Activated T-helper 17 cell treated with anti-CD3 and anti-CD28 coated beads, Interleukin-2, amount 50 U/mL, for 72 hours (primary cell): Measurements from ENCODE around the gene DLG2. TPM values are rescaled to one million over a fixed set of nuclear protein-coding genes. Genes with fewer than 3 reads are reported as not detected.

Experiments
- ATAC-seq: fragments of 150-1000 bp; cut with Tn5 transposase; replicated peaks from 2 replicates; pipeline ENCODE4 v1.10.0; 2021; ENCODE audit warnings: mild to moderate bottlenecking, moderate library complexity
- H3K27ac Mint-ChIP-seq: one replicate; pipeline ENCODE4 v1.8.0; 2022; ENCODE audit warnings: mixed read lengths
- H3K27me3 Mint-ChIP-seq: one replicate; pipeline ENCODE4 v1.8.0; 2022; ENCODE audit warnings: mixed read lengths
- H3K36me3 Mint-ChIP-seq: one replicate; pipeline ENCODE4 v1.8.0; 2022; ENCODE audit warnings: low read depth, mild to moderate bottlenecking, mixed read lengths
- H3K4me1 Mint-ChIP-seq: one replicate; pipeline ENCODE4 v1.8.0; 2022; ENCODE audit warnings: mixed read lengths
- H3K4me3 Mint-ChIP-seq: one replicate; pipeline ENCODE4 v1.8.0; 2022; ENCODE audit warnings: mild to moderate bottlenecking, mixed read lengths
- H3K9me3 Mint-ChIP-seq: one replicate; pipeline ENCODE4 v1.8.0; 2022; ENCODE audit warnings: mixed read lengths
- total RNA-seq, 2 donors: library from RNA; stranded (reverse); gene quantifications; one replicate each; pipeline ENCODE4 v1.2.3, GENCODE V29; 2022

DLG2 gene
- total RNA-seq, 2 donors from 2014 or later, result 1.5 to 1.9 TPM

GRCh38 chr11:83671289-83671688, 1955.9 kb downstream of the DLG2 start:
- Mint-ChIP-seq H3K9me3 (no peaks in the 10 kb centered on the region), H3K36me3 (no peaks in the 10 kb centered on the region), H3K27me3 (no peaks in the 10 kb centered on the region), H3K27ac (no peak overlapping the region), H3K4me1 (no peaks in the 10 kb centered on the region), H3K4me3 (no peak overlapping the region)
- ATAC-seq, result no peak

- Mint-ChIP-seq H3K9me3 (no peaks in the 10 kb centered on the region), H3K27ac (no peak overlapping the region)
- no peak for ATAC-seq
Observed at GRCh38 chr11:83666149-83666548, 1961.0 kb downstream of the DLG2 start.

GRCh38 chr11:83663988-83664387, 1963.2 kb downstream of the DLG2 start:
- no peak for ATAC-seq
- Mint-ChIP-seq H3K4me1 (no peaks in the 10 kb centered on the region), H3K9me3 (no peaks in the 10 kb centered on the region), H3K4me3 (no peak overlapping the region), H3K36me3 (no peaks in the 10 kb centered on the region), H3K27ac (no peak overlapping the region), H3K27me3 (peaks cover 8% of the 10 kb centered on the region)

More at GRCh38 chr11:83666149-83666548, 1961.0 kb downstream of the DLG2 start:
- no peaks in the 10 kb centered on the region for H3K4me1 Mint-ChIP-seq
- peaks cover 8% of the 10 kb centered on the region for H3K27me3 Mint-ChIP-seq
- H3K36me3 Mint-ChIP-seq, result no peaks in the 10 kb centered on the region
- no peak overlapping the region for H3K4me3 Mint-ChIP-seq

GRCh38 chr11:83663446-83663845, 1963.7 kb downstream of the DLG2 start:
- H3K27me3 Mint-ChIP-seq, result peaks cover 8% of the 10 kb centered on the region
- H3K4me3 Mint-ChIP-seq, result no peak overlapping the region
- H3K9me3 Mint-ChIP-seq, result no peaks in the 10 kb centered on the region
- ATAC-seq, result no peak
- no peak overlapping the region for H3K27ac Mint-ChIP-seq
- H3K36me3 Mint-ChIP-seq, result no peaks in the 10 kb centered on the region
- no peaks in the 10 kb centered on the region for H3K4me1 Mint-ChIP-seq

- Mint-ChIP-seq H3K27me3 (peaks cover 8% of the 10 kb centered on the region), H3K36me3 (no peaks in the 10 kb centered on the region), H3K9me3 (no peaks in the 10 kb centered on the region), H3K27ac (no peak overlapping the region), H3K4me3 (no peak overlapping the region), H3K4me1 (no peaks in the 10 kb centered on the region)
- no peak for ATAC-seq
Observed at GRCh38 chr11:83662494-83662893, 1964.7 kb downstream of the DLG2 start.

GRCh38 chr11:83661491-83662350, 1965.4 kb downstream of the DLG2 start:
- no peaks in the 10 kb centered on the region for H3K36me3 Mint-ChIP-seq
- no peaks in the 10 kb centered on the region for H3K4me1 Mint-ChIP-seq
- peaks cover 8% of the 10 kb centered on the region for H3K27me3 Mint-ChIP-seq
- H3K27ac Mint-ChIP-seq, result no peak overlapping the region
- ATAC-seq, result no peak
- H3K9me3 Mint-ChIP-seq, result no peaks in the 10 kb centered on the region
- H3K4me3 Mint-ChIP-seq, result no peak overlapping the region

GRCh38 chr11:83659466-83659865, 1967.7 kb downstream of the DLG2 start:
- Mint-ChIP-seq H3K4me3 (no peak overlapping the region), H3K36me3 (no peaks in the 10 kb centered on the region), H3K27me3 (peaks cover 8% of the 10 kb centered on the region), H3K4me1 (no peaks in the 10 kb centered on the region), H3K27ac (no peak overlapping the region), H3K9me3 (no peaks in the 10 kb centered on the region)
- ATAC-seq, result no peak

- Mint-ChIP-seq H3K36me3 (no peaks in the 10 kb centered on the region), H3K4me1 (no peaks in the 10 kb centered on the region), H3K4me3 (no peak overlapping the region), H3K27me3 (peaks cover 3% of the 10 kb centered on the region), H3K9me3 (no peaks in the 10 kb centered on the region), H3K27ac (no peak overlapping the region)
- ATAC-seq, result no peak
Observed at GRCh38 chr11:83656796-83657330, 1970.3 kb downstream of the DLG2 start.

- Mint-ChIP-seq H3K4me3 (no peak overlapping the region), H3K9me3 (no peaks in the 10 kb centered on the region), H3K4me1 (no peaks in the 10 kb centered on the region), H3K27me3 (no peaks in the 10 kb centered on the region), H3K27ac (no peak overlapping the region), H3K36me3 (no peaks in the 10 kb centered on the region)
- no peak for ATAC-seq
Observed at GRCh38 chr11:83655976-83656375, 1971.2 kb downstream of the DLG2 start.

GRCh38 chr11:83649528-83649855, 1977.7 kb downstream of the DLG2 start:
- no peak for ATAC-seq
- Mint-ChIP-seq H3K36me3 (no peaks in the 10 kb centered on the region), H3K4me3 (no peak overlapping the region), H3K9me3 (no peaks in the 10 kb centered on the region), H3K27me3 (peaks cover 13% of the 10 kb centered on the region), H3K27ac (no peak overlapping the region), H3K4me1 (no peaks in the 10 kb centered on the region)

- H3K27ac Mint-ChIP-seq, result no peak overlapping the region
- no peaks in the 10 kb centered on the region for H3K9me3 Mint-ChIP-seq
- no peak overlapping the region for H3K4me3 Mint-ChIP-seq
- no peaks in the 10 kb centered on the region for H3K36me3 Mint-ChIP-seq
- no peaks in the 10 kb centered on the region for H3K4me1 Mint-ChIP-seq
- peaks cover 13% of the 10 kb centered on the region for H3K27me3 Mint-ChIP-seq
- no peak for ATAC-seq
Observed at GRCh38 chr11:83648610-83649527, 1978.3 kb downstream of the DLG2 start.

- Mint-ChIP-seq H3K9me3 (no peaks in the 10 kb centered on the region), H3K27ac (no peak overlapping the region), H3K27me3 (peaks cover 13% of the 10 kb centered on the region), H3K36me3 (no peaks in the 10 kb centered on the region), H3K4me1 (no peaks in the 10 kb centered on the region), H3K4me3 (no peak overlapping the region)
- ATAC-seq, result no peak
Observed at GRCh38 chr11:83645561-83645960, 1981.6 kb downstream of the DLG2 start.

GRCh38 chr11:83643115-83643514, 1984.0 kb downstream of the DLG2 start:
- Mint-ChIP-seq H3K27me3 (peaks cover 12% of the 10 kb centered on the region), H3K9me3 (no peaks in the 10 kb centered on the region), H3K36me3 (no peaks in the 10 kb centered on the region), H3K27ac (no peak overlapping the region), H3K4me1 (no peaks in the 10 kb centered on the region), H3K4me3 (no peak overlapping the region)
- no peak for ATAC-seq

- Mint-ChIP-seq H3K36me3 (no peaks in the 10 kb centered on the region), H3K4me3 (no peak overlapping the region), H3K9me3 (peaks cover 3% of the 10 kb centered on the region), H3K27me3 (peaks cover 12% of the 10 kb centered on the region), H3K27ac (no peak overlapping the region), H3K4me1 (no peaks in the 10 kb centered on the region)
- no peak for ATAC-seq
Observed at GRCh38 chr11:83642500-83642899, 1984.6 kb downstream of the DLG2 start.

- no peak overlapping the region for H3K4me3 Mint-ChIP-seq
- H3K9me3 Mint-ChIP-seq, result peaks cover 4% of the 10 kb centered on the region
- H3K27ac Mint-ChIP-seq, result no peak overlapping the region
- H3K27me3 Mint-ChIP-seq, result peaks cover 9% of the 10 kb centered on the region
- no peak for ATAC-seq
- H3K36me3 Mint-ChIP-seq, result no peaks in the 10 kb centered on the region
- no peaks in the 10 kb centered on the region for H3K4me1 Mint-ChIP-seq
Observed at GRCh38 chr11:83641511-83641910, 1985.6 kb downstream of the DLG2 start.
